D721Med (cell line): ENCODE data around the gene ALOXE3.

Source experiments
- DNase-seq: peaks from one replicate; pipeline ENCODE4 v3.0.0; 2011; ENCODE audit warnings: low spot score; ENCODE audit not compliant: insufficient read length
- FAIRE-seq: peaks from 2 replicates; lab custom pipeline; 2011; peaks lifted over from hg19 to GRCh38; lab: Jason Lieb, UNC
- TF ChIP-seq, protein P1 (sequence below): IDR thresholded peaks from 2 replicates; pipeline ENCODE4 v1.5.1; 2012; ENCODE audit warnings: mild to moderate bottlenecking, control low read depth; ENCODE audit not compliant: insufficient read depth; ENCODE audit errors: missing control alignments

Gene ALOXE3

GRCh38 chr17:8162233-8162996 is 44.1 kb upstream of the ALOXE3 start, which contains the start of gene VAMP2:
Gene VAMP2, minus strand, starts transcription at chr17:8162948. Its CDS starts 69 bp downstream, at chr17:8162879.
- TF ChIP-seq, protein P1, sequence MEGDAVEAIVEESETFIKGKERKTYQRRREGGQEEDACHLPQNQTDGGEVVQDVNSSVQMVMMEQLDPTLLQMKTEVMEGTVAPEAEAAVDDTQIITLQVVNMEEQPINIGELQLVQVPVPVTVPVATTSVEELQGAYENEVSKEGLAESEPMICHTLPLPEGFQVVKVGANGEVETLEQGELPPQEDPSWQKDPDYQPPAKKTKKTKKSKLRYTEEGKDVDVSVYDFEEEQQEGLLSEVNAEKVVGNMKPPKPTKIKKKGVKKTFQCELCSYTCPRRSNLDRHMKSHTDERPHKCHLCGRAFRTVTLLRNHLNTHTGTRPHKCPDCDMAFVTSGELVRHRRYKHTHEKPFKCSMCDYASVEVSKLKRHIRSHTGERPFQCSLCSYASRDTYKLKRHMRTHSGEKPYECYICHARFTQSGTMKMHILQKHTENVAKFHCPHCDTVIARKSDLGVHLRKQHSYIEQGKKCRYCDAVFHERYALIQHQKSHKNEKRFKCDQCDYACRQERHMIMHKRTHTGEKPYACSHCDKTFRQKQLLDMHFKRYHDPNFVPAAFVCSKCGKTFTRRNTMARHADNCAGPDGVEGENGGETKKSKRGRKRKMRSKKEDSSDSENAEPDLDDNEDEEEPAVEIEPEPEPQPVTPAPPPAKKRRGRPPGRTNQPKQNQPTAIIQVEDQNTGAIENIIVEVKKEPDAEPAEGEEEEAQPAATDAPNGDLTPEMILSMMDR = no peak
- FAIRE-seq (no peak), DNase-seq (no peak)

- FAIRE-seq (no peak), DNase-seq (no peak)
- TF ChIP-seq, protein P1 = no peak
These were observed 43.2 kb upstream of the ALOXE3 start for GRCh38 chr17:8161289-8162232.

- DNase-seq (no peak), FAIRE-seq (no peak)
- TF ChIP-seq, protein P1 = no peak
These were observed 42.5 kb upstream of the ALOXE3 start for GRCh38 chr17:8160741-8161221.

GRCh38 chr17:8160224-8160577 is 41.9 kb upstream of the ALOXE3 start:
- TF ChIP-seq, protein P1 = no peak
- FAIRE-seq (no peak), DNase-seq (no peak)

- TF ChIP-seq, protein P1 = no peak
- DNase-seq (no peak), FAIRE-seq (no peak)
These were observed 41.3 kb upstream of the ALOXE3 start for GRCh38 chr17:8159459-8160223.

- DNase-seq = no peak
- no peak for FAIRE-seq
- TF ChIP-seq, protein P1 = no peak
These were observed 40.7 kb upstream of the ALOXE3 start for GRCh38 chr17:8159032-8159400.
